Gastrocnemius medialis (tissue), 4 donors: Measurements from ENCODE around the gene PPP3CA.

Experiments used
- CTCF ChIP-seq, 5 experiments: fragments of 450-650 bp in 3 of 5; fragments of 200-600 bp in 2 of 5; sonication (generic) in 2 of 5; IDR thresholded peaks in 4 of 5; conservative IDR thresholded peaks in 1 of 5; 1 replicate in 4 of 5; 2 replicates in 1 of 5; pipeline ENCODE4 v1.5.1; 2016 to 2019; ENCODE audit warnings: antibody characterized with exemption in 5 of 5, mild to moderate bottlenecking in 3 of 5, moderate library complexity in 3 of 5
- POLR2A ChIP-seq, 2 donors: fragments of 450-650 bp; IDR thresholded peaks; one replicate each; pipeline ENCODE4 v1.6.1; 2017; ENCODE audit warnings: antibody characterized with exemption in 2 of 2, mild to moderate bottlenecking in 2 of 2, moderate library complexity in 2 of 2

GRCh38 chr4:101187841-101188240 is 159.5 kb downstream of the PPP3CA start:
- TF ChIP-seq CTCF (IDR thresholded peaks at IDR 0.05 in 4 of 5, conservative IDR thresholded peaks at IDR 0.05 in 1 of 5) (peak in 4 of 5 experiments; percentile 22 to 41 (median 39)), POLR2A (IDR thresholded peaks at IDR 0.05) (no peak)
